Fibroblast of the aortic adventitia (primary cell): ENCODE measurements around the gene RNASE7. TPM values are rescaled to one million over a fixed set of nuclear protein-coding genes. Genes with fewer than 3 reads are reported as not detected.

Experiments
- DNase-seq: peaks from one replicate; pipeline ENCODE4 v3.0.0-alpha.2; 2010; ENCODE audit warnings: low read depth
- H3K4me3 ChIP-seq: 2 replicates; pipeline ENCODE4 v1.5.1; 2011; ENCODE audit warnings: low read depth, mild to moderate bottlenecking, control low read depth, low read length, moderate library complexity
- total RNA-seq: library from RNA; depleted of rRNA; stranded (reverse); fragments of >200 nt; gene quantifications from 2 replicates; pipeline ENCODE4 v1.2.3, GENCODE V29; 2012; ENCODE audit warnings: low replicate concordance
- TF ChIP-seq, protein P1 (sequence below): IDR thresholded peaks from 2 replicates; pipeline ENCODE4 v1.5.1; 2011; ENCODE audit warnings: mild to moderate bottlenecking, low read length, control low read depth, inconsistent platforms; ENCODE audit not compliant: insufficient read depth

Gene RNASE7
- total RNA-seq, 1 donor, result not detected

DNA sequence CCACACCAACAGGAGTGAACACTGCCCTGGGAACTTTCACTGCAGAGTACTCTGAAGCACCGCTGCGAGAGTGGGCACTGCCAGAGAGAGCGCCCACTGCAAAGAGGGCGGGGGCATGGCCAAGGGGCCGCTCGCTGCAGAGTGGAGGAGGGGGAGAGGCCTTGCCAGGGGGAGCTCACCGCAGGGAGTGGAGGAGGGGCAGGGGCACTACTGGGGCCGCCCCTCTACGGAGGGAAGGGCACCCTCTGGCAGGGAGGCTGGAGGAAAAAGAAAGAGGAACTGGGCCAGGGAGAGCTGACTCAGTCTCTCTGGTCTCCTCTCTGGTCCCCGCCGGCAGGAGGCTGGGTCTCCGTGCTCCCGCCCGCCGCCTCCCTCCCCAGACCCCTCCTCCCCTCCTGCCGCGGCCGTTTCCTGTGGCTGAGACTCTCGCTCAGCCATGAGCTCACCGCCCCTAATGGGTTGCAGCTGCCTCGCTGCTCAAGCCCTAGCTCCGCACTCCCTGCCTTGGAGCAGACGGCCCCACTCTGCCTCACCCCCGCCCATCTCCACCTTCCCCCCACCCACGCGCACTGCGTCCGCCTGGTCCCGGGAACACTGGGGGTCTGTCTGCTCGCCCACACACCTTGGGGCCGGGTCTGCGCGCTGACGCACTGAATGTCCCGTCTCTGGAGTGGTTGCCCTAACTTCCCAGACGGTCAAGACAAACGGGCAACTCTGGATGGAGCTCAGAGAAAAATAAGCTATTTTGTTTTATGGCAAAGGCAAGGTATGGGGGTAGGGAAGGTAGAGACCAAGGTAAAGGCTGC is 29.3 kb downstream of the RNASE7 start:
- peak; percentile 93 for DNase-seq
- peak overlapping the region; percentile 81 for H3K4me3 ChIP-seq
- TF ChIP-seq, protein P1, sequence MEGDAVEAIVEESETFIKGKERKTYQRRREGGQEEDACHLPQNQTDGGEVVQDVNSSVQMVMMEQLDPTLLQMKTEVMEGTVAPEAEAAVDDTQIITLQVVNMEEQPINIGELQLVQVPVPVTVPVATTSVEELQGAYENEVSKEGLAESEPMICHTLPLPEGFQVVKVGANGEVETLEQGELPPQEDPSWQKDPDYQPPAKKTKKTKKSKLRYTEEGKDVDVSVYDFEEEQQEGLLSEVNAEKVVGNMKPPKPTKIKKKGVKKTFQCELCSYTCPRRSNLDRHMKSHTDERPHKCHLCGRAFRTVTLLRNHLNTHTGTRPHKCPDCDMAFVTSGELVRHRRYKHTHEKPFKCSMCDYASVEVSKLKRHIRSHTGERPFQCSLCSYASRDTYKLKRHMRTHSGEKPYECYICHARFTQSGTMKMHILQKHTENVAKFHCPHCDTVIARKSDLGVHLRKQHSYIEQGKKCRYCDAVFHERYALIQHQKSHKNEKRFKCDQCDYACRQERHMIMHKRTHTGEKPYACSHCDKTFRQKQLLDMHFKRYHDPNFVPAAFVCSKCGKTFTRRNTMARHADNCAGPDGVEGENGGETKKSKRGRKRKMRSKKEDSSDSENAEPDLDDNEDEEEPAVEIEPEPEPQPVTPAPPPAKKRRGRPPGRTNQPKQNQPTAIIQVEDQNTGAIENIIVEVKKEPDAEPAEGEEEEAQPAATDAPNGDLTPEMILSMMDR, result no peak

DNA sequence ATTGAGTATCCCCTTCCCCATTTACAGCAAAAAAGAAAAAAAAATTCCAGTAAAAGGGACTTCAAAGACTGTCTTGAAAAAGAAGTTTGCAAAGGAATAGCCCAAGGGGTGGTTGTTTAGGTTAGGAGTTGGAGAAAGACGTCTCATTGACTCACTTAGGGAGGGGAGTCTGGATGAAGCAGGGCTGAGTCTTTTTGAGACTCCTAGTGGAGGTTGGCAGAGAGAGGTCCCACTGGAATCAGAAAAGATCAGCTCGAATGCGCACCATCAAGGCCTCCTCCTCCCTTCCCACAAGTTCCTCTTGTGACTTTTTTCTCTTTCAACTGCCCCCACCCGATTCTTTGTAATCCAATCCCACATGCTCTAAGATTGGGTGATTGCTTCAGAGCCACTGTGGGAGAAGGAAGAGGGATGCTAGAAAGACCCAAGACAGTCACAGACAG is 29.9 kb downstream of the RNASE7 start:
- DNase-seq, result peak; percentile 95
- H3K4me3 ChIP-seq, result peak overlapping the region; percentile 81
- TF ChIP-seq, protein P1, result peak; percentile 29

DNA sequence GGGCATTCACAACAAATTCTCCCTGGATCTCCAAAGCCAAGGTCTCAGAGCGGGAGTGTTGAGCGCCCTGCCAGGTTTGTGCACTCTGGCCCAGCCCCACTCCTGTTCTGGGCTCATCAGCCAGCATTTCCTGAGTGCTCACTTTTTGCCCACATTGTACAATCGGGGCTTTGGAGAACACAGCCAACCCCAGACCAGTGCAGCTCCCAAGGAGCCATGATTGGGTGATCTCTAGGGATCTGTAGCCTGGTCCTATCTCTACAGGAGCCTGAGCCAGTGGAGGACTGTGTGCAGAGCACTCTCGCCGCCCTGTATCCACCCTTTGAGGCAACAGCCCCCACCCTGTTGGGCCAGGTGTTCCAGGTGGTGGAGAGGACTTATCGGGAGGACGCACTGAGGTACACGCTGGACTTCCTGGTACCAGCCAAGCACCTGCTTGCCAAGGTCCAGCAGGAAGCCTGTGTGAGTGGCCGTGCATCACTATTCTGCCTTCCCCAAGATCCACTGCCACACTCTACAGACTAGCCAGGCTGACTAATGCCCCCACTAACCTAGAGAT is 30.7 kb downstream of the RNASE7 start:
- TF ChIP-seq, protein P1, result no peak
- no peak overlapping the region for H3K4me3 ChIP-seq
- DNase-seq, result no peak

DNA sequence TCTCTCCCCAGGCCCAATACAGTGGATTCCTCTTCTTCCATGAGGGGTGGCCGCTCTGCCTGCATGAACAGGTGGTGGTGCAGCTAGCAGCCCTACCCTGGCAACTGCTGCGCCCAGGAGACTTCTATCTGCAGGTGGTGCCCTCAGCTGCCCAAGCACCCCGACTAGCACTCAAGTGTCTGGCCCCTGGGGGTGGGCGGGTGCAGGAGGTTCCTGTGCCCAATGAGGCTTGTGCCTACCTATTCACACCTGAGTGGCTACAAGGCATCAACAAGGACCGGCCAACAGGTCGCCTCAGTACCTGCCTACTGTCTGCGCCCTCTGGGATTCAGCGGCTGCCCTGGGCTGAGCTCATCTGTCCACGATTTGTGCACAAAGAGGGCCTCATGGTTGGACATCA is 31.8 kb downstream of the RNASE7 start:
- TF ChIP-seq, protein P1, result no peak
- H3K4me3 ChIP-seq, result no peak overlapping the region
- DNase-seq, result no peak

DNA sequence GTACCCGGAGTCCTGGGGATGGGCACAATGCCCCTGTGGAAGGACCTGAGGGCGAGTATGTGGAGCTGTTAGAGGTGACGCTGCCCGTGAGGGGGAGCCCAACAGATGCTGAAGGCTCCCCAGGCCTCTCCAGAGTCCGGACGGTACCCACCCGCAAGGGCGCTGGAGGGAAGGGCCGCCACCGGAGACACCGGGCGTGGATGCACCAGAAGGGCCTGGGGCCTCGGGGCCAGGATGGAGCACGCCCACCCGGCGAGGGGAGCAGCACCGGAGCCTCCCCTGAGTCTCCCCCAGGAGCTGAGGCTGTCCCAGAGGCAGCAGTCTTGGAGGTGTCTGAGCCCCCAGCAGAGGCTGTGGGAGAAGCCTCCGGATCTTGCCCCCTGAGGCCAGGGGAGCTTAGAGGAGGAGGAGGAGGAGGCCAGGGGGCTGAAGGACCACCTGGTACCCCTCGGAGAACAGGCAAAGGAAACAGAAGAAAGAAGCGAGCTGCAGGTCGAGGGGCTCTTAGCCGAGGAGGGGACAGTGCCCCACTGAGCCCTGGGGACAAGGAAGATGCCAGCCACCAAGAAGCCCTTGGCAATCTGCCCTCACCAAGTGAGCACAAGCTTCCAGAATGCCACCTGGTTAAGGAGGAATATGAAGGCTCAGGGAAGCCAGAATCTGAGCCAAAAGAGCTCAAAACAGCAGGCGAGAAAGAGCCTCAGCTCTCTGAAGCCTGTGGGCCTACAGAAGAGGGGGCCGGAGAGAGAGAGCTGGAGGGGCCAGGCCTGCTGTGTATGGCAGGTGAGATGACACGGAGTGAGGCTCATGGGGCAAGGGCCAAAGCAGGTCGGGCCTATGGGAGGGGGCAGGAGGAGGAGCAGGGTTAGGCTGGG is 32.5 kb downstream of the RNASE7 start:
- TF ChIP-seq, protein P1, result no peak
- DNase-seq, result no peak
- H3K4me3 ChIP-seq, result no peak overlapping the region

DNA sequence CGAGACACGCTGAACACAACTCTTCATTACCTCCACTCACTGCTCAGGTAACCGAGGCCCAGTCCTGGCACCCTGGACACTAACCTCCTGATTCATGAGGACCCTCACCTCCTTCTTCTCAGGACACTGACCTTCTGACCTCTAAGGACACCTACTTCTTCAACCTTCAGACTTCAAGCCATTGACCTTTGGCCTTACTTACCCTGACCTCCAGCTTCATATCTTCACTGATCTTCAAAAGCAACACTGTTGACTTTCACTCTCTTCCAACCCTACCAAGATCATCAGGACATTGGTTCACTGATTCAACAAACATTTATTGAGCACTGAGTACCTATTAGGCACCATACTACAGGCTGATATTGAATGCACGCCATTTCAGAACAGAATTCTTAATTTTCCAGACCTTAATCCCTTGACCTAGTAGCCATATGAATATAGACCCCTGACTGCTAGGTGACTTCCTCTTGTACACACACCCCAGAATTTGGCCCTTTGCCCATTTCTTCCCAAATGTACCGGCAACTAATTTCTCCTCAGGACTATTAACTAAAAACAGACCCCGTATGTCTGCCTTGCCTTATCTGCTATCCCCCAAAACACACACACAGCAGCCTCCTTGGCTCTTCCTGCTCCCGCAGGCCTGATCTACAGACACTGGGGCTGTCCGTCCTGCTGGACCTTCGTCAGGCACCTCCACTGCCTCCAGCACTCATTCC is 33.7 kb downstream of the RNASE7 start:
- TF ChIP-seq, protein P1, result no peak
- H3K4me3 ChIP-seq, result no peak overlapping the region
- DNase-seq, result no peak
